AG10803 (cell line): ENCODE measurements around the gene ATG2A.

Source experiments
- DNase-seq: peaks from one replicate; pipeline ENCODE4 v3.0.0; 2010; ENCODE audit warnings: low read depth
- H3K4me3 ChIP-seq: 2 replicates; pipeline ENCODE4 v1.5.1; 2011; ENCODE audit warnings: mild to moderate bottlenecking, low read length, control low read depth
- CTCF ChIP-seq: conservative IDR thresholded peaks from 2 replicates; pipeline ENCODE4 v1.5.1; 2011; ENCODE audit warnings: mild to moderate bottlenecking, low read length, control low read depth, inconsistent platforms

Gene ATG2A

GRCh38 chr11:64932324-64932723 lies 15.3 kb upstream of the ATG2A start:
- DNase-seq, result no peak
- TF ChIP-seq CTCF, result no peak
- no peak overlapping the region for H3K4me3 ChIP-seq

DNA sequence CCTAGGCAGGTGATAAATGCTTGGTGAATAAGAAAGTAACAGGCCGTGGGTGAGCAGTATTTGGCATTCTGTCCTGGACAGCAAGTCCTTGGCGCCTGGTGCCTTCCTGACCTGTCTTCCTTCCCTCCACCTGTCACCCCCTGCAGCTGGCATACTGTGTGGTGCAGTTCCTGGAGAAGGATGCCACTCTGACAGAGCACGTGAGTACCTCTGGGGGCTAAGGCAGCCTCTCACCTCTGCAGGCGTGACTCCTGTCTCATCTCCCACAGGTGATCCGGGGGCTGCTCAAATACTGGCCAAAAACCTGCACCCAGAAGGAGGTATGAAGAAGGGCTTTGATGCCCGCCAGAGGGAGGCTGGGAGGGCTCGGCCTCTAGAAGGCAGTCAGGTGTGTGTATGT lies 14.3 kb upstream of the ATG2A start:
- DNase-seq, result no peak
- no peak for TF ChIP-seq CTCF
- no peak overlapping the region for H3K4me3 ChIP-seq

DNA sequence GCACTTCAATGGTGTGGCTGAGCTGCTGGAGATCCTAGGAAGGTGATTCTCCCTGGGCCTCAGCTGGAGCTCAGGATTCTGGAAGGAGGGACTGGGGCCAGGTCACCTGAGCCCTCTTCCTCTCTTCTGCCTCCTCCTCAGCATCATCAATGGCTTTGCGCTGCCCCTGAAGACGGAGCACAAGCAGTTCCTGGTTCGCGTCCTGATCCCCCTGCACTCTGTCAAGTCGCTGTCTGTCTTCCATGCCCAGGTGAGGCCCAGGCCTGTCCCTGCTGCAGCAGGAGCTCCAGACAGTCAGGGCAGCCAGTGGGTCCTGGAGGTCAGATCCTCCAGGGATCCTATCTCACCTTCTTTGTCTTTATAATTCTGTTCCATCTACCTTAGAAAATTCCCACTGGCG lies 13.3 kb upstream of the ATG2A start:
- no peak for TF ChIP-seq CTCF
- no peak for DNase-seq

DNA sequence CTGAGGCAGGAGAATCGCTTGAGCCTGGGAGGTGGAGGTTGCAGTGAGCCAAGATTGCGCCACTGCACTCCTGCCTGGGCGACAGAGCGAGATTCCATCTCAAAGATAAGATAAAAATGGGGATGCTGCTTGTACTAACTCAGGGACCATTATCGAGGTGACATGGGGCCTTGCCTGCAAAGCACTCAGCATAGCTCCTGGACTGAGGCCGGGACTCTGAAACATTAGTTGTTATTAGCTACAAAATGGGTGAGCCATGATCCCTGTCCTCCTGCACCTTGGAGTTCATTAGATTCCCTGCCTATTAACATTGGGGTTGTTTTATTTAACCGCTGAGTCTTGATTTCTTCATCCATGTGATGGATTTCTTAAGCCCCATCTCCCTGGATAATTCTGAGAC lies 12.6 kb upstream of the ATG2A start:
- no peak overlapping the region for H3K4me3 ChIP-seq
- TF ChIP-seq CTCF, result no peak
- DNase-seq, result no peak

More for the DNA sequence above, 13.3 kb upstream of the ATG2A start:
- no peak overlapping the region for H3K4me3 ChIP-seq

DNA sequence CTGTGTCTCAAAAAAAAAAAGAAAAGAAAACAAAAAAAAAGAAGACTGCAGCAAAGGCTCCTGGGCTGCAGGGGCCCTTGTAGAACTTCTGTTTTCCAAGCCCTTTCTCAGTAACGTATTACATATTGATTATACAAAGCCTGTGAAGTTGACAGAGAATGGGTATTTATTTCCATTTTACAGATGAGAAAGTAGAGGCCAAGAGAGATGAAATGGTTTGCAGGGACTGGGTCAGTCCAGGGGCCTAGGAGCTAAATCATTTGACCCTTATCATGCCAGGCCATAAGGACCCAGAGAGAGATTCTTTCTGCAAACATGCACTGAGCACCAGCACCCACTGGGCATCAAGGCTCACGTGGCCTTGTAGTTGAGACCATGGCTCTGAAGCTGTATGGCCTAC lies 11.9 kb upstream of the ATG2A start:
- no peak overlapping the region for H3K4me3 ChIP-seq
- no peak for DNase-seq
- TF ChIP-seq CTCF, result no peak

GRCh38 chr11:64926689-64927088 lies 9.7 kb upstream of the ATG2A start:
- H3K4me3 ChIP-seq, result no peak overlapping the region
- TF ChIP-seq CTCF, result no peak
- DNase-seq, result no peak

DNA sequence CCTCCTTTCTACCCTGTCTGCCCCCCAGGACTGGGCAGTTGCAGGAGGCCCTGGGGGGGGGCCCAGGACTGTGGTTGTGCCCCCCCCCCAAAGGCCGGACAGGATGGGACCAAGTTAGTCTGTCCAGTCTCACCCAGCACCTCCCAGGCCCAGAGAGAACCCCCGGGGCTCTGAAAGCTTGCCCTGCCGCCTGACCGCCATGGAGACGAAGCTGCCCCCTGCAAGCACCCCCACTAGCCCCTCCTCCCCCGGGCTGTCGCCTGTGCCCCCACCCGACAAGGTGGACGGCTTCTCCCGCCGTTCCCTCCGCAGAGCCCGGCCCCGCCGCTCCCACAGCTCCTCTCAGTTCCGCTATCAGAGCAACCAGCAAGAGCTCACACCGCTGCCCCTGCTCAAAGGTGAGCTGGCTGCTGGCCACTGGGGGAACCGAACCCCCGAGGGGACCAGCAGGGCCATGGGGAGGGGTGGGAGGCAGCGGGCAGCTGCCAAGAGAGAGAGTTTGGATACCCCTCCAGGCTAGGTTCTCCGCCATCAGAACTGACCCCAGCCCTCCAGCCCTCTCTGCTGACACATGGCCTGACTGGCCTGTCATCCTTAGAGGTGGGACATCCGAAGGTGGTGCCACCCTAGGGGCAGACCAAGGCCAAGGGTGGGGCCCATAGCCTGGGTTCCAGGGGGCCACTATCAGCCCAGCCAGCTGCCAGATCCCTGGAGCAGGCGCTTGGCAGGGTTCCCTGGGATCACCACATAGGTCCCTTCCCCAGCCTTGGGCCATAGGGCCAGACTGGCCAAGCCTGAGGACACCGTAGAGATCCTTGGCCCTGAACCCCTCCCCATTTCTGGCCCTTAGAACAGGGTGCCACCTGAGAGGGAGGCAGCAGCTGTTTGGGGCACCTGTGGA lies 8.8 kb upstream of the ATG2A start:
- DNase-seq, result no peak
- peak overlapping the region; percentile 85 for H3K4me3 ChIP-seq
- TF ChIP-seq CTCF, result no peak
